Thyroid gland (tissue), 4 donors: Measurements from ENCODE around the gene BRD3OS.

ENCODE experiments used
- CTCF ChIP-seq, 6 experiments: fragments of 200-600 bp in 3 of 6; fragments of 450-650 bp in 3 of 6; sonication (generic) in 3 of 6; IDR thresholded peaks; one replicate each; pipeline ENCODE4 v1.5.1; 2016 to 2019; ENCODE audit warnings: antibody characterized with exemption in 6 of 6, mild to moderate bottlenecking in 2 of 6, inconsistent platforms in 1 of 6, moderate library complexity in 1 of 6
- POLR2A ChIP-seq, 2 donors: fragments of 450-650 bp; IDR thresholded peaks; one replicate each; pipeline ENCODE4 v1.6.1; 2017; ENCODE audit warnings: antibody characterized with exemption in 2 of 2, mild to moderate bottlenecking in 2 of 2, moderate library complexity in 1 of 2

GRCh38 chr9:134004131-134004873 lies 21.0 kb upstream of the BRD3OS start:
- TF ChIP-seq CTCF (IDR thresholded peaks at IDR 0.05): no peak
- TF ChIP-seq POLR2A (IDR thresholded peaks at IDR 0.05): no peak
